Gastrocnemius medialis (tissue), 4 donors: ENCODE measurements around the gene CLP1. TPM values are rescaled to one million over a fixed set of nuclear protein-coding genes. Genes with fewer than 3 reads are reported as not detected.

Experiments used
- ATAC-seq, 2 donors: fragments of 150-250 bp; one replicate each; pipeline ENCODE4 v1.9.1; 2016
- DNase-seq, 2 donors: peaks; one replicate each; pipeline ENCODE4 v3.0.0-alpha.2; 2019
- H3K27ac ChIP-seq, 4 donors: fragments of 200-600 bp; sonication (generic); 1 replicate in 1 of 4; 2 replicates in 3 of 4; pipeline ENCODE4 v1.5.1; 2016 to 2018; ENCODE audit warnings: mild to moderate bottlenecking in 2 of 4, moderate library complexity in 1 of 4
- H3K27me3 ChIP-seq, 3 donors: fragments of 200-600 bp; sonication (generic) in 2 of 3; 1 replicate in 1 of 3; 2 replicates in 2 of 3; pipeline versions ENCODE4 v1.5.1 to v1.6.0; 2016 to 2019; ENCODE audit warnings: mild to moderate bottlenecking in 1 of 3, moderate library complexity in 1 of 3
- H3K36me3 ChIP-seq, 2 donors: fragments of 200-600 bp; sonication (generic) in 1 of 2; one replicate each; pipeline ENCODE4 v1.5.1; 2017 to 2018
- H3K4me1 ChIP-seq, 2 donors: fragments of 200-600 bp; sonication (generic) in 1 of 2; one replicate each; pipeline ENCODE4 v1.5.1; 2016 to 2017; ENCODE audit warnings: mild to moderate bottlenecking in 2 of 2
- H3K4me3 ChIP-seq, 4 donors: fragments of 200-600 bp; sonication (generic) in 3 of 4; 1 replicate in 1 of 4; 2 replicates in 3 of 4; pipeline ENCODE4 v1.5.1; 2016 to 2019; ENCODE audit warnings: mild to moderate bottlenecking in 2 of 4
- H3K9me3 ChIP-seq, 3 donors: fragments of 200-600 bp; sonication (generic) in 2 of 3; 1 replicate in 1 of 3; 2 replicates in 2 of 3; pipeline ENCODE4 v1.5.1; 2016 to 2019
- POLR2A ChIP-seq, 2 donors: fragments of 450-650 bp; IDR thresholded peaks; one replicate each; pipeline ENCODE4 v1.6.1; 2017; ENCODE audit warnings: antibody characterized with exemption in 2 of 2, mild to moderate bottlenecking in 2 of 2, moderate library complexity in 2 of 2
- in situ Hi-C, 4 donors: fragments of 200-750 bp; cut with MboI; loops; one replicate each; pipeline versions ENCODE4 v1.15.0 to v1.8.0; 2017; ENCODE audit warnings: low sequenced_read_pairs in 4 of 4
- intact Hi-C: fragments of 100-400 bp; cut with DNase I; formaldehyde crosslinking; loops from one replicate; pipeline ENCODE4 v1.15.1; 2023; ENCODE audit warnings: low total_unique reads
- total RNA-seq, 4 donors: library from RNA; depleted of rRNA; stranded (reverse); fragments of >200 nt; gene quantifications; one replicate each; pipeline versions ENCODE4 v1.1.0 to v1.2.3, GENCODE V29; 2016
- TF ChIP-seq, protein P1 (sequence below), 5 experiments: fragments of 450-650 bp in 3 of 5; fragments of 200-600 bp in 2 of 5; sonication (generic) in 2 of 5; IDR thresholded peaks in 4 of 5; conservative IDR thresholded peaks in 1 of 5; 1 replicate in 4 of 5; 2 replicates in 1 of 5; pipeline ENCODE4 v1.5.1; 2016 to 2019; ENCODE audit warnings: antibody characterized with exemption in 5 of 5, mild to moderate bottlenecking in 3 of 5, moderate library complexity in 3 of 5

CLP1 gene
- total RNA-seq, 4 donors from 2014 or later: 10.6 to 15.3 (median 11.2) TPM

- H3K36me3 ChIP-seq: peaks cover 0 to 16% of the 10 kb centered on the region in 2 donors
- H3K4me3 ChIP-seq: peak overlapping the region; percentile 64 to 85 (median 76)
- H3K4me1 ChIP-seq: peaks cover 19 to 34% of the 10 kb centered on the region in 2 donors
- peak overlapping the region; percentile 92 to 97 (median 94) for H3K27ac ChIP-seq
- H3K27me3 ChIP-seq: no peaks in the 10 kb centered on the region
- DNase-seq: no peak
- intact Hi-C loops (loop anchor here (5.0 kb wide), 1 partner anchor 341 kb away; no protein-coding TSS in a partner anchor), in situ Hi-C loops (loop anchor here in 1 of 4 donors (25.0 kb wide), 1 partner anchor 919 kb away; the partner anchor contains the start of genes LPXN and ZFP91)
- no peaks in the 10 kb centered on the region for H3K9me3 ChIP-seq
- ATAC-seq: peak; percentile 15 to 18
- TF ChIP-seq, protein P1, sequence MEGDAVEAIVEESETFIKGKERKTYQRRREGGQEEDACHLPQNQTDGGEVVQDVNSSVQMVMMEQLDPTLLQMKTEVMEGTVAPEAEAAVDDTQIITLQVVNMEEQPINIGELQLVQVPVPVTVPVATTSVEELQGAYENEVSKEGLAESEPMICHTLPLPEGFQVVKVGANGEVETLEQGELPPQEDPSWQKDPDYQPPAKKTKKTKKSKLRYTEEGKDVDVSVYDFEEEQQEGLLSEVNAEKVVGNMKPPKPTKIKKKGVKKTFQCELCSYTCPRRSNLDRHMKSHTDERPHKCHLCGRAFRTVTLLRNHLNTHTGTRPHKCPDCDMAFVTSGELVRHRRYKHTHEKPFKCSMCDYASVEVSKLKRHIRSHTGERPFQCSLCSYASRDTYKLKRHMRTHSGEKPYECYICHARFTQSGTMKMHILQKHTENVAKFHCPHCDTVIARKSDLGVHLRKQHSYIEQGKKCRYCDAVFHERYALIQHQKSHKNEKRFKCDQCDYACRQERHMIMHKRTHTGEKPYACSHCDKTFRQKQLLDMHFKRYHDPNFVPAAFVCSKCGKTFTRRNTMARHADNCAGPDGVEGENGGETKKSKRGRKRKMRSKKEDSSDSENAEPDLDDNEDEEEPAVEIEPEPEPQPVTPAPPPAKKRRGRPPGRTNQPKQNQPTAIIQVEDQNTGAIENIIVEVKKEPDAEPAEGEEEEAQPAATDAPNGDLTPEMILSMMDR (IDR thresholded peaks at IDR 0.05 in 4 of 5, conservative IDR thresholded peaks at IDR 0.05 in 1 of 5): no peak
- TF ChIP-seq POLR2A (IDR thresholded peaks at IDR 0.05): no peak
Observed at GRCh38 chr11:57668434-57668782, 10.8 kb downstream of the CLP1 start.

GRCh38 chr11:57674251-57674650 is 16.7 kb downstream of the CLP1 start:
- intact Hi-C loops: no loop called here
- DNase-seq: no peak
- H3K27me3 ChIP-seq: no peaks in the 10 kb centered on the region
- no peak overlapping the region for H3K27ac ChIP-seq
- no peaks in the 10 kb centered on the region for H3K9me3 ChIP-seq
- H3K4me3 ChIP-seq: no peak overlapping the region
- peaks cover 15 to 18% of the 10 kb centered on the region in 2 donors for H3K4me1 ChIP-seq
- H3K36me3 ChIP-seq: peaks cover 0 to 41% of the 10 kb centered on the region in 2 donors
- in situ Hi-C loops: loop anchor here in 1 of 4 donors (25.0 kb wide), 1 partner anchor 913 kb away; the partner anchor contains the start of genes LPXN and ZFP91
- no peak for ATAC-seq
- TF ChIP-seq, protein P1 (IDR thresholded peaks at IDR 0.05 in 4 of 5, conservative IDR thresholded peaks at IDR 0.05 in 1 of 5): no peak
- TF ChIP-seq POLR2A (IDR thresholded peaks at IDR 0.05): no peak

GRCh38 chr11:57675176-57675941 is 17.8 kb downstream of the CLP1 start:
- peaks cover 5 to 7% of the 10 kb centered on the region in 2 donors for H3K4me1 ChIP-seq
- ATAC-seq (no peak), DNase-seq (no peak)
- no peaks in the 10 kb centered on the region for H3K9me3 ChIP-seq
- H3K4me3 ChIP-seq: no peak overlapping the region
- H3K27ac ChIP-seq: no peak overlapping the region
- TF ChIP-seq, protein P1 (IDR thresholded peaks at IDR 0.05 in 4 of 5, conservative IDR thresholded peaks at IDR 0.05 in 1 of 5): no peak
- no peak for TF ChIP-seq POLR2A (IDR thresholded peaks at IDR 0.05)
- intact Hi-C loops (no loop called here), in situ Hi-C loops (no loop called here)
- peaks cover 0 to 41% of the 10 kb centered on the region in 2 donors for H3K36me3 ChIP-seq
- no peaks in the 10 kb centered on the region for H3K27me3 ChIP-seq

DNA sequence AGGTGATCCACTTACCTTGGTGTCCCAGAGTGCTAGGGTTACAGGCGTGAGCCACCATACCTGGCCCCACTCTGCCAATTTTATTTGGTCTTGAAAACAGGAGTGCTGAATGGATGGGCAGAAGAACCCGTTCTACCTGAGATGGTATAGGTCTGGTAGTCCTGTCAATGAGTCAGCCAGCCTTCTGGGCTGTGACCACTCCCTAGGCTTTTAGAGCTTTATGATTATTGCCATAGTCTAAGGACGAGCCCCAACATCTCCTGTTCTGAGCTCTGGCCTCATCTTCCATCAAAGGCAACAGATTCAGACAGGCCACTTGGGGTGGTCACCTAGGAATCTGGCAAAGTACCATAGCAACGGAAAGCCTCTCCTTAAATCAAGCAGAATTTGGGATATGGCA is 21.8 kb downstream of the CLP1 start:
- Histone ChIP-seq H3K9me3 (no peaks in the 10 kb centered on the region), H3K27ac (no peak overlapping the region), H3K27me3 (no peaks in the 10 kb centered on the region), H3K4me1 (peaks cover 0 to 2% of the 10 kb centered on the region in 2 donors), H3K36me3 (peaks cover 0 to 38% of the 10 kb centered on the region in 2 donors), H3K4me3 (no peak overlapping the region)
- intact Hi-C loops: no loop called here
- ATAC-seq: no peak
- no peak for DNase-seq
- in situ Hi-C loops: no loop called here
- TF ChIP-seq POLR2A (IDR thresholded peaks at IDR 0.05): no peak
- TF ChIP-seq, protein P1 (IDR thresholded peaks at IDR 0.05 in 4 of 5, conservative IDR thresholded peaks at IDR 0.05 in 1 of 5): no peak
